ENCODE measurements around the gene RCE1.

The RCE1 gene

GRCh38 chr11:66853242-66854229 is 10.3 kb downstream of the RCE1 start:
- TF ChIP-seq, protein P1, sequence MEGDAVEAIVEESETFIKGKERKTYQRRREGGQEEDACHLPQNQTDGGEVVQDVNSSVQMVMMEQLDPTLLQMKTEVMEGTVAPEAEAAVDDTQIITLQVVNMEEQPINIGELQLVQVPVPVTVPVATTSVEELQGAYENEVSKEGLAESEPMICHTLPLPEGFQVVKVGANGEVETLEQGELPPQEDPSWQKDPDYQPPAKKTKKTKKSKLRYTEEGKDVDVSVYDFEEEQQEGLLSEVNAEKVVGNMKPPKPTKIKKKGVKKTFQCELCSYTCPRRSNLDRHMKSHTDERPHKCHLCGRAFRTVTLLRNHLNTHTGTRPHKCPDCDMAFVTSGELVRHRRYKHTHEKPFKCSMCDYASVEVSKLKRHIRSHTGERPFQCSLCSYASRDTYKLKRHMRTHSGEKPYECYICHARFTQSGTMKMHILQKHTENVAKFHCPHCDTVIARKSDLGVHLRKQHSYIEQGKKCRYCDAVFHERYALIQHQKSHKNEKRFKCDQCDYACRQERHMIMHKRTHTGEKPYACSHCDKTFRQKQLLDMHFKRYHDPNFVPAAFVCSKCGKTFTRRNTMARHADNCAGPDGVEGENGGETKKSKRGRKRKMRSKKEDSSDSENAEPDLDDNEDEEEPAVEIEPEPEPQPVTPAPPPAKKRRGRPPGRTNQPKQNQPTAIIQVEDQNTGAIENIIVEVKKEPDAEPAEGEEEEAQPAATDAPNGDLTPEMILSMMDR (conservative IDR thresholded peaks at IDR 0.05; ENCODE audit: low read depth, low read length), result no peak
- no peak for DNase-seq (ENCODE audit: low read depth)
- H3K4me3 ChIP-seq (ENCODE audit: low read depth, low read length), result no peak overlapping the region

GRCh38 chr11:66854231-66854661 is 11.0 kb downstream of the RCE1 start:
- DNase-seq (ENCODE audit: low read depth), result no peak
- no peak overlapping the region for H3K4me3 ChIP-seq (ENCODE audit: low read depth, low read length)
- TF ChIP-seq, protein P1 (conservative IDR thresholded peaks at IDR 0.05; ENCODE audit: low read depth, low read length), result no peak

GRCh38 chr11:66854729-66855211 is 11.5 kb downstream of the RCE1 start:
- DNase-seq (ENCODE audit: low read depth), result no peak
- TF ChIP-seq, protein P1 (conservative IDR thresholded peaks at IDR 0.05; ENCODE audit: low read depth, low read length), result no peak
- H3K4me3 ChIP-seq (ENCODE audit: low read depth, low read length), result no peak overlapping the region

GRCh38 chr11:66855574-66856495 is 12.6 kb downstream of the RCE1 start:
- DNase-seq (ENCODE audit: low read depth), result peak; percentile 92
- H3K4me3 ChIP-seq (ENCODE audit: low read depth, low read length), result peak overlapping the region; percentile 68
- TF ChIP-seq, protein P1 (conservative IDR thresholded peaks at IDR 0.05; ENCODE audit: low read depth, low read length), result no peak

DNA sequence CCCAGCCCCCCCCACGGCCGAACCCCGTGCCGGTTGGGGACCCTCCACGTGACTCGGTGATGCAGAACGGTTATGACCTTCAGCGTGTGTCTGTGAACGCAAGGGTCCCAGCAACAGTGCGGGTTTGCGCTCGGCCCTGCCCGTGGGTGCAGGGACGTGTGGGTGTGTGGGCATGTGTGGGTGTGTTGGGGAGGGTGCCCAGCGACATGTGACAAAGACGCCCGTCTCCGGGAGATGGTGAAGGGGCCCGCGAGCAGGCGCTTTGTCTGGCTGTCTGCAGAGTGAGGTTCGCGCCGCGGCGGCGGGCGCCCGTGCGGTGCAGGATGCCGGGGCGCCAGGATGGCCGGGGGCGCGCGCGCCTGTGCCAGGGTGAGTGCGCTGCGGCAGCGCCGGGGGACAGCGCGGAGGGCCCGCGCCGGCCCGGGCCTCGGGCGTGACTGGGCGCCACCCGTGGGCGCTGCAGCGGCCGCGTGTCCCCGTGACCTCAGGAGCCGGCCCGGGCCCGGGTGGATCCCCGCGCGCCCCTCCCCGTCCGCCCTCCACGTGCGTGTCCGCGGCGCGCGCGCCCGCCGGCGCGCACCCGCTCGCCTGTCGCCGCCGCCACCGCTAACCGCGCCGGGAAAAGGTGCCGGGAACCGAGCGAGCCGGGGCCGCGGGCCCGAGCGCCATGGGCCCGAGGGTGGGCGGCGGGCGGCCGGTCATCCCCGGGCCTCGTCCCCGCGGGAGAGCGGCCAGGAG is 13.4 kb downstream of the RCE1 start, which contains the start of gene LRFN4:
Gene LRFN4 (plus strand): TSS at position 569 of the 738 bp plus-strand sequence. CDS start 681 bp downstream, outside the sequence.
- TF ChIP-seq, protein P1 (conservative IDR thresholded peaks at IDR 0.05; ENCODE audit: low read depth, low read length), result no peak
- DNase-seq (ENCODE audit: low read depth), result no peak
- H3K4me3 ChIP-seq (ENCODE audit: low read depth, low read length), result peak within 1 kb of the TSS; percentile 68

Data from choroid plexus epithelial cell (primary cell).